ENCODE measurements around the gene CGB8.
"Not testable (repeated sequence)": the region's sequence is repeated elsewhere in the genome, so short reads cannot be mapped to it uniquely, and the experiment has no call there.

CGB8 gene

DNA sequence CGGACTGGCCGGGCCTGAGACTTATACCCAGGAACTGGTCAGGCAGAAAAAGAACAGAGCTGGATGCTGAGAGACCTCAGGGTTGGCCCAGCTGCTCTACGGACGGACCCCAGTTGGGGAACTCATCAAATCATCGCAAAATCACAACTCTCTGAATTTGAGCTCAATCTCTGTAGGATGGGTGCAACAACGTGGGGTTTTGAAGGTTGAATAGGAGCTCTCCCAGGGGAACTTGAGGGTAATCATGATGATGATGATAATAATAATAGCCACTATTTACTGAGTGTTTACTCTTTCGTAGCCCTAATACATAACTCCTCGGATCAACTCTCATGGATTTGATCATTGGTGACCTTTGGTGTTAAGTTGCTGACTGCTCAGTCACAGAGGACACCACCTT lies 18.6 kb downstream of the CGB8 start:
- not testable (repeated sequence) for DNase-seq (ENCODE audit: low read depth in 2 of 2)

DNA sequence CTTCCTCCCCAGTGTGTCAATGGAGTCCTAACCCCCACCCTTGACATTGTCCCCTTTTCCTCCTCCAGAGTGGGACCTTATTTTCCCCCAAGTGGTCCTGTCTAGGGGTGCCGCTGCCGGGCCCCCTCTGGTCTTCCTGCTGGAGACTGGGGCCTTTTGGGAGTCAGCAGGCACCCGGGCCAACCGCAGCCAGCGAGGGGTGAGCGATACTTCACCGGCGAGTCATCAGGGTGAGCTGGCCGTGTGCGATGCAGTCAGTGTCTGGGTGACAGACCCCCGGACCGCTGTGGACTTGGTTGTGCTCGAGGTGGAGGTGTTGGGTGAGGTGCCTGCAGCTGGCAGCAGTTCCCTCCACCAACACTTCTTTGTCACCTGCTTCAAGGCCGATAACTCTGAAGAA lies 19.2 kb downstream of the CGB8 start:
- DNase-seq (ENCODE audit: low read depth in 2 of 2): not testable (repeated sequence)

DNA sequence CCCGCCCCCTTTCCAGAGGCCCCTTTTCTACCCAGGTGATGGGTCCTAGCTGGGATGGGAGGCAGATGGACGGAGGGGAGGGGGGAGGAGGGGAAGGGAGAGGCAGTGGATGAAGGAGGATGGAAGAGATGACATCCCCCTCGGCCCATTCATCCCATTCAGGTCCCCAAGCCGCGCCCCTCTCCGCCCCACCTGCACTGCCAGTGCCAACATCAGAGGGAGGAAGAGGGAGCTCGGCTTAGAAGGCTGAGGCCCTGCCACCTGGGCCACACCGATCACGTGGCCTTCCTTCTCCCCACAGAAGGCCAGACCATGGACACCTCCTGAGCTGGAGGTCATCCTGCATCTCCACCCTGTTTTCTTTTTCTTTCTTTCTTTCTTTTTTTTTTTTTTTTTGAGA lies 20.2 kb downstream of the CGB8 start:
- not testable (repeated sequence) for DNase-seq (ENCODE audit: low read depth in 2 of 2)

DNA sequence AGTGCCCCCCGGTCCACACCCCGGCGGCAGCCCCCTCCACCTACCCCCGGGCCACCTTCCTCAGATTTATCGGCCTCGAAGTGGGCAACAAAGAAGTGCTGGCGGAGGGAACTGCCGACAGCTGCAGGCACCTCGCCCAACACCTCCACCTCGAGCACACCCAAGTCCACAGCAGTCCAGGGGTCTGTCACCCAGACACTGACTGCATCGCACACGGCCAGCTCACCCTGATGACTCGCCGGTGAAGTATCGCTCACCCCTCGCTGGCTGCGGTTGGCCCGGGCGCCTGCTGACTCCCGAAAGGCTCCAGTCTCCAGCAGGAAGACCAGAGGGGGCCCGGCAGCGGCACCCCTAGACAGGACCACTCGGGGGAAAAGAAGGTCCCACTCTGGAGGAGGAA lies 23.3 kb downstream of the CGB8 start:
- not testable (repeated sequence) for DNase-seq (ENCODE audit: low read depth in 2 of 2)

DNA sequence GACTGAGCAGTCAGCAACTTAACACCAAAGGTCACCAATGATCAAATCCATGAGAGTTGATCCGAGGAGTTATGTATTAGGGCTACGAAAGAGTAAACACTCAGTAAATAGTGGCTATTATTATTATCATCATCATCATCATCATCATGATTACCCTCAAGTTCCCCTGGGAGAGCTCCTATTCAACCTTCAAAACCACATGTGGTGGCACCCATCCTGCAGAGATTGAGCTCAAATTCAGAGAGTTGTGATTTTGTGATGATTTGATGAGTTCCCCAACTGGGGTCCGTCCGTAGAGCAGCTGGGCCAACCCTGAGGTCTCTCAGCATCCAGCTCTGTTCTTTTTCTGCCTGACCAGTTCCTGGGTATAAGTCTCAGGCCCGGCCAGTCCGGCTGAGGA lies 23.8 kb downstream of the CGB8 start:
- DNase-seq (ENCODE audit: low read depth in 2 of 2): not testable (repeated sequence)

DNA sequence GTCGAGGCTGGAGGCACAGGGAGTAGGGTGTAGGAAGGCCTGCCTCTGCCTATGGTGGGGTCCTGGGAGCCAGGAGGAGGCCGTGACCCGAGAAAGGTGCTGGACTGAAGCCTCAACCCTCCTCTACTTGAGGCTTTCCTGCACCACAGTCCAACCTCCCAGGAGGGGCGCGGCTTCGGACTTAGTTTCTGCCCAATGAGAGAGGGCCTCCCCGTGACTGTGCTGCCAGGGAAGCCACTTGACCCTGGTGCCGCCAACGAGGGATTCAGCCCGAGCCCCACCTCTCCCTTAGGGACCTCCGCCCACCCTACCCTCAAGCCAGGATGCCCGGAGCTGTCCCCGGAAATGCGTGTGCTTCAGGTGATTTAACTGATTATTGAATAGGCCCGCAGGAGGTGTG lies 24.7 kb downstream of the CGB8 start, which contains the start of gene CGB3:
TSS of gene CGB3 (minus strand) at position 101 of the 400 bp plus-strand sequence. CDS start 362 bp downstream, outside the sequence.
- not testable (repeated sequence) for DNase-seq (ENCODE audit: low read depth in 2 of 2)

DNA sequence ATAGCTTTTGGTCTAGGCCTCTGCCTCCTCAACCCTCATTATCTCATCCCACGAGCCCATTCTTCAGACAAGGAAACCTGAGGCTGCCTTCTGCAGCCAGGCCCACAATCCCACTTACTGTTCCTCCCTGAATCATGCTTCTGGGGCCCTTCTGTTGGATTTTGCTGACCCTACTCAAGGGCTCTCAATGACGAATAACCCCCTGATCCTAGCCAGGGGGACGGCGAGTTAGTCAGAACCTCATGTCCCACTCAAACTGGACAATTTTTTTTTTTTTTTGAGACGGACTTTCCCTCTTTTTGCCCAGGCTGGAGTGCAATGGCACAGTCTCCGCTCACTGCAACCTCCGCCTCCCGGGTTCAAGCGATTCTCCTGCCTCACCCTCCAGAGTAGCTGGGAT lies 26.8 kb downstream of the CGB8 start:
- no peak for DNase-seq (ENCODE audit: low read depth in 2 of 2)

DNA sequence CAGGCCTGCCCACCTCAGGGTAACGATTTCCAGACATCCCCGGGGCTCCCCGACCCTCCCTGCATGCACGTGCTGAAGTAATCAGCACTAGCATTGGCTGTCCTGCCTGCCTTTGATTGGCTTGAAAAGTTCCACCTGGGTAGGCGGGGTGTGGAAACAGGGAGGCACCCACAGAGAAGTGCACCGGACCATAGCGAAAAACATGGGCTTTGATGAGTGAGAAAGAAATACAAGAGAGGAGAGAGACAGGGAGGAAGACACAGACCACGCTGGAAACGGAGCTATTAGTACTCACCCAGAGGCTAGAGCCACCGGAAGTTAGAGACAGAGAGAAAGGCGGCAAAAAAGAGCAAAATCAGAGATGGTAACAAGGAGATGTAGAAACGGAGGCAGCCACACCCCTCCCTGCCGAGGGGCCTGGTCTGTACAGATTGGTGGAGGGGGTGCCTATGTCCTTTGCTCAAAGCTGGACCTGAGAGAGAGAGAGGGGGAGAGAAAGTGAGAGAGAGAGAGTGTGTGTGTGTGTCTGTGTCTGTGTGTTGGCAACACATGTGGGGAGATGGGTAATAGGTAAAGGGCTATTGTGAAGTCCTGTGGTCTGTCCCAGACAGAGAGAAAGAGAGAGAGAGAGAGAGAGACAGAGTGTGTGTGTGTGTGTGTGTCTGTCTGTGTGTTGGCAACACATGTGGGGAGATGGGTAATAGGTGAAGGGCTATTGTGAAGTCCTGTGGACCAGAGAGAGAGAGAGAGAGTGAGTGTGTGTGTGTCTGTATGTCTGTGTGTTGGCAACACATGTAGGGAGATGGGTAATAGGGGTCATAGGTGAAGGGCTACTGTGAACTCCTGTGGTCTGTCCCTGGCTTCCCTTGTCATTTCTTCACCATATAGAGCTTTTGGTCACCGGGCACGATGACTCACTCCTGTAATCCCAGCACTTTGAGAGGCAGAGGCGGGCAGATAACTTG lies 27.7 kb downstream of the CGB8 start:
- no peak for DNase-seq (ENCODE audit: low read depth in 2 of 2)

DNA sequence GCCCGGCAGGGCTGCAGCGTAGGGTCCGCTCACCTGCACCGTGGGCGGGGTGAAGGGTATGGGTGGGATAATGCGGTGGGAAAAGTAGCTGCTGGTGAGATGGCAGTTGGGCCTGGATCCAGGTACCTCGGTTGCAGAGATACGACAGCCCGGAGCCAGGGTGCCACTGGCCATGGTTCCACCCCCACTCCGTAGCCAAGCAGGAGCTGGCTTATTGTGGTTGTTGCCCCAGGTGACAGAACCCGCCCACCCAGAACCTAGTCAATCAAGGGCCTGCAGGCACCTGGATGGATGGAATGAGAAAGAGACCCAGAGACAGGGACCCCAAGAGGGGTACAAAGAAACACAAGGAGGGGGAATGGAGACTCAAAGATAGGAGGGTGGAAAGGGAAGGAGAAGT lies 28.6 kb downstream of the CGB8 start:
- DNase-seq (ENCODE audit: low read depth in 2 of 2): no peak

DNA sequence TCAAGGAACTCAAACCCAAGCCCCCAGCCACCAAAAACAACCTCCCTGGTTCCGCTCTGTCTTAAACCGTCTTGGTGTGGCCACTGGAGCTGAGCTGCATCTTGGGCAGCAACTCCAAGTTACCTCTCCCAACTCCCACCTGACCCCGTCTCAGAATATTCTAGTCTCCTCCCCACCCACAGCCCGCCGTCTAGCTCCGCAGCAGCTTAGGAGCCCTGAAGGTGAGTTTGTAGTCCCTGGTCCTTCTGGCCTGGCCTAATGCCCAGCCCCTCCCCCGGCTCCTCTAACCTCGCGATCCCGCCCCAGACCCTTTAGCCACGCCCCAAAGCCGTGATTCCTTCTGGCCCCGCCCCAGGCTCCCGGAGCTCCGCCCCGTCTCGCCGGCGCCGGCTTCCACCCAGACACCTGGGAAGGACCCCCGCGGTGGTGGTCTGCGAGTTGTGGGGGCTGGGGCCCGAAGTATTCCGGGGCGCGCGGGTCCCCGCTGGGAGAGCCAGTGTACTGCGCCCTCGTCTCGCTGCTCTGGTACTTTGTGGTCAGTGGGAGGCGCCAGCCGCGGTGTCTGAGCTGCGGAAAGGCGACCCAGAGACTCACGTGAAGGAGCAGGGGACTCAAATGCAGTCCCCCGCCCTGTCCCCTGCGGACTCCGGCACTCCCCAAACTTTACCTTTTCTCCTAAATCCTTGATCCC lies 29.5 kb downstream of the CGB8 start:
- peak; percentile 30 to 33 for DNase-seq (ENCODE audit: low read depth in 2 of 2)

DNA sequence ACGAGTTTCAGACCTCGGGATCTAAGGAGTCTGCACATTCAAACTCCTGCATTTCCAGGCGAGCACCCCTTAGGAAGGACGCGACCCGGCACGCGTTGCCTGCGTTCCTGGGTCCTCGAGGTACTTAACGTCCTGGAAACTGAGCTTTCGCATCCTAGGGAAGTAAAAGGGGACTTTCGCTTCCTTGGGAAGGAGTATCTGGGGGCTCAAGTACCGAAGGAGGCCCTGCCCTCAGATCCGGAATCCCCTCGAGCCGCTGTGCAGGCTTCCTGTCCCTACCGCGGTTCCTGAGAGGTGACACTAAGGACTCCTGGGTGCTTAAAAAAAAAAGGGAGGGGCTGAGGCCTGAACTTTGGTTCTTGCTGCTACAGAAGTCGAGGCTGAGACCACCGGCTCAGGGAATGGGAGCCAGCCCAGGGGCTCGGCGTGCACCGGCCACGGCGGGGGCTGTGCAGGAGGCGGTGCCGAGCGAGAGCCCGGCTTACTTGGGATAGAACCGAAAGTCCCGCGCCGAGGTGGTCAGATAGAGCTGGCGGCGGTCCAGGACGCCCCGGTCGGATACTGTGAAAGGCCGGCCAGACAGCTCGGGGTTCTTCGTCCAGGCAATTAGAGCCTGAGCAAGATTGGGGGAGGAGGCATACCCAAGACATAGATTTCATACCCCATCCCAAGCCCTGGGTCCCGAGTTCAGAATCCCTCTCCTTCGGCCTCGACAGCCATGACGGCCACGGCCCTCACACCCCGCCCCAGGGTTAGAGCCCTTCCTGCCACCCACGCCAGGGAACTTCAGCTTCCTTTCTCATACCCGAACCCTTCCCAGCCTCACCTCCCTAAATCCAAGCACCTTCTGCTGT lies 30.3 kb downstream of the CGB8 start:
- not testable (repeated sequence) for DNase-seq (ENCODE audit: low read depth in 2 of 2)

DNA sequence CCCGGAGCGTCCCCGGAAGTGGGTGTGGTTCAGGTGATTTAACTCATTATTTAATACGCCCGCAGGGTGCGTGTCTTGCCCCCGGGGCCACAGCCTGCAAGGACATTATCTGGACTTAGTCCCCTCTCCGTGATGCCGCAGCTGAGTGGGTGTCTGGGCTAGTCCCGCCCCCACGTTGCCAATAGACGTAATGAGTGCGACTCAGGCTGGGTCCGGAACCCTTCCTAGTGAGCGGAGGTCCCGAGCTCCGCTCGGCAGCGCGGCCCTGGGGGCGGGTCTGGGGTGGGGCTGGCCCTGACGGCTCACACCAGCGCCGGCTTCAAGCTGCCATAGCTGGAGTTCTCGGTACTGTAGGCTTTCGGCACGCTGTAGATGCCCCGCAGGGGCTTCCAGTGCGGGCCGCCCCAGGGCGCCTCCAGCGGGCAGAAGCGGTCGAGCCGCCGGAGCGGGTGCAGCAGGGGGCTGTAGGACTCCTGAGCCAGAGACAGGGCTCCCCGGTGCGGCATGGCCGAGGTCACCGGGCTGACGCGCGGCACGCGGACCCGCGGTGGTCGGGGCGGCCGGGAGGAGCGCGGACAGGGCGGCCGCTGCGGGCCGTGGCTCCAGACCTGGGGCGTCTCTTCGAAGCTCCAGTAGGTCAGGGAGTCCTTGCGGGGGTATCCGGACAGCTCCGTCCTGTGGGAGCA lies 31.1 kb downstream of the CGB8 start:
- DNase-seq (ENCODE audit: low read depth in 2 of 2): peak in 1 of 2 donors; percentile 26

DNA sequence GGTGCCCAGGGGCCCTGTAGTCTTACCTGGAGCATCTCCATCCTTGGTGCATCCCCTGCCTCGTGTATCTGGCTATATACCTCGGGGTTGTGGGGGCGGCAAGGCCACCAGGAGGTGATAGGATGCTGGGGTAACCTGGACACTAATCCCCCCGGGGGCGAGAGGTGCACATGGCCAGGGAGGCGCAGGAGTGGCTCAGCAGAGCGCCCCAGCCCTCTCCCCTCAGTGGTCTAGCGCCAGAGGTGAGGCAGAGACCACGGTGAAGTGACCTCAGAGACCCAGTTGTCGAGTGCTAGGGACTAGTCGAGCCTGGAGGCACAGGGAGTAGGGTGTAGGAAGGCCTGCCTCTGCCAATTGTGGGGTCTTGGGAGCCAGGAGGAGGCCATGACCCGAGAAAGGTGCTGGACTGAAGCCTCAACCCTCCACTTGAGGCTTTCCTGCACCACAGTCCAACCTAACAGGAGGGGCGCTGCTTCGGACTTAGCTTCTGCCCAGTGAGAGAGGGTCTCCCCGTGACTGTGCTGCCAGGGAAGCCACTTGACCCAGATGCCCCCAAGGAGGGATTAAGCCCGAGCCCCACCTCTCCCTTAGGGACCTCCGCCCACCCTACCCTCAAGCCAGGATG lies 31.8 kb downstream of the CGB8 start, which contains the start of gene LHB:
TSS of gene LHB (minus strand) at position 51 of the 625 bp plus-strand sequence. CDS start at position 41, 10 bp downstream.
- DNase-seq (ENCODE audit: low read depth in 2 of 2): no peak

DNA sequence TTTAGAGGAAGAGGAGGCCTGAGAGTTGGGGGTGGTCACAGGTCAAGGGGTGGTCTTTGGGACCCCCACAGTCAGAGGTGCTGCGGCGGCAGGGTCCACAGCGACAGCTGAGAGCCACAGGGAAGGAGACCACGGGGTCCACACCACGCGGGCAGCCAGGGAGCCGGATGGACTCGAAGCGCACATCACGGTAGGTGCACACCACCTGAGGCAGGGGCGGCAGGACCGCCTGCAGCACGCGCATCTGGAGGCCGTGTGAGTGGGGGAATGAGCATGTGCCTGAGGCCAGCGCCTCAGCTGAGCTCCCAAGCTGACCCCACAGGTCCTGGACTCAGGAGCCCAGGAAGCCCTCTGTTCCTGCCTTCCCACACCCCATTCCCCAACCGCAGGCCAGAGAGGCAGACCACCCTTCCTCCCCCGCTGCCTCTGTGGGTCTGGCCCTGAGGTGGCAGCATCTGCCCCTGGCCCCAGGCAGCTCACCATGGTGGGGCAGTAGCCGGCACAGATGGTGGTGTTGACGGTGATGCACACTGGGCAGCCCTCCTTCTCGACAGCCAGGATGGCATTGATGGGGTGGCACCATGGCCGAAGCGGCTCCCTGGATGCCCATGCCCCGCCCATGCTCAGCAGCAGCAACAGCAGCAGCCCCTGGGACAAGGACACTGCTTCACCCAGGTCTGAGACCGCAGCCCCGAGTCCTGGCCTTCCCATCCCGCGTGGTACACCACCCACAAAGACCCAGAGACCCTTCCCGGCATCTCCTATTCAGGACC lies 32.7 kb downstream of the CGB8 start:
- DNase-seq (ENCODE audit: low read depth in 2 of 2): no peak

DNA sequence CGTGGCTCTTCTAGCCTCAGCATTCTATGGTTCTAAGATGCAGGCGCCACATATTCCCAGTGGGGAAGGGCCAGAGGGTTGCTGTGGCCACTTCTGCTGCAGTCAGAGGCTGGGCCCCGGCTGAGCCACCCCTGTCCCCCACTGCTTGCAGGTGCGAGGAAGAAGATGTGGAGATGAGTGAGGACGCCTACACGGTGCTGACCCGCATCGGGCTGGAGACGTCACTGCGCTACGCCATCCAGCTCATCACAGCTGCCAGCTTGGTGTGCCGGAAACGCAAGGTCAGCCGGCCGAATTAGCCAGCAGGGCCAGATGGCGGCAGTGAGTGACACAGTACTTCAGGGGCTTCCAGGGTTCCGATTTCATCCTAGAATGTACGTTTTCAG lies 34.0 kb downstream of the CGB8 start:
- no peak for DNase-seq (ENCODE audit: low read depth in 2 of 2)

DNA sequence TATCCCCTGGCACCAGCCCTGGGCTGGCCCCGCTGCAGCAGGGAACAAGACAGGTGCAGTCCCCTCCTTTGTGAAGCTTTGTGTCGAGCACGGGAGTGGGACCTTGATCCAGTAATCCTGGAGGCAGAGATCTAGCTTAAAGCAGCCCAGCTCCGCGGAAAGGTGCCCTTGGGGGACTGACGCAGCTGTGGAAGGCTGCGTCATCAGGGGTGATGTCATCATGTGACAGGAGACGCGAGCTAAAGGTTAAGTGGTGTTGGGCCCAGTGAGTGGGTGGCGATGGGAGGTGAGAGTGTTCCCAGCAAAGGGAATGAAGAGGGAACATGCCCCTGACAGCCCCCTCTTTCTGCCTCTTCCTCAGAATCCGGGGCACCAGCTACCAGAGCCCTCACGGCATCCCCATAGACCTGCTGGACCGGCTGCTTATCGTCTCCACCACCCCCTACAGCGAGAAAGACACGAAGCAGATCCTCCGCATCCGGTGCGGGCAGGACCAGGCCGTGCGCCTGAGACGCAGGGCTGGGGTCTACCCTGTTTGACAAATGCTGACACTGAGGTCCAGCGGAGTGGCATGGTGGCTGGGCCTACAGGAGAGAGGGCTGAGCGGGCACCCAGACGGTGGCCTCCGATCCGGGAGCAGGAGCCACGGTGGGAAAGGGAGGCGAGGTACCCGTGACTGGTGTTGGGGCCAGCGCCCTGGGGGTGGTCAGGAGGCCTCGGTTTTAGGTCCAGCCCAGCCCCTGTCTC lies 34.6 kb downstream of the CGB8 start:
- no peak for DNase-seq (ENCODE audit: low read depth in 2 of 2)

DNA sequence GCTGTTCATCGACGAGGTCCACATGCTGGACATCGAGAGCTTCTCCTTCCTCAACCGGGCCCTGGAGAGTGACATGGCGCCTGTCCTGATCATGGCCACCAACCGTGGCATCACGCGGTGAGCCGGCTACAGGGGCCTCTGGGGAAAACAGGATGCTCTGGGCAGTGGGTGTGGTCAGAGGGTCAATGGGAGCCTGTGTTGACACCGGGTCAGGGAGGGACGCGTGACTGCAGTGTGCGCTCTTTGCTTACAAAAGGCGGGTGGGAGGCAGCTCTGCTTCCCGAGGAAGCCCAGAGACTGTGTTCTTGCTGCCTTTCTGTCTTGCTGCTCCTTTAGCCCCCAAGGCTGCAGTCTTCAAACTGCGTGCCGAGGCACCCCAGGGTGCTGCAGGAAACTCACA lies 37.7 kb downstream of the CGB8 start:
- DNase-seq (ENCODE audit: low read depth in 2 of 2): no peak

DNA sequence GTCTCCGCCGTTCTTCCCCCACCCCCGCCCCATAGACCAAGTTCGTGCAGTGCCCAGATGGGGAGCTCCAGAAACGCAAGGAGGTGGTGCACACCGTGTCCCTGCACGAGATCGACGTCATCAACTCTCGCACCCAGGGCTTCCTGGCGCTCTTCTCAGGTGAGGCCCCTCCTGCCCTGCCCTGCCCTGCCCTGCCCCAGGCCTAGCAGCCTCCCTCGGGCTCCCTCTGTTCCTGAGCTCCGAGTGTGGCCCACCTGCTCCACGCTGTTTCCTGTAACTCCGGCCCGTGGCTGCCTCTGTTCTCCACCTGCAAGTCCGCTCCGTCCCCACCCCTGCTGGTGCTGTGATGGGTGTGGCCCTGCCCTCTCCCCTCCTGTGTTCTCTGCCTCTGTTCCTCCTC lies 38.5 kb downstream of the CGB8 start:
- DNase-seq (ENCODE audit: low read depth in 2 of 2): no peak

DNA sequence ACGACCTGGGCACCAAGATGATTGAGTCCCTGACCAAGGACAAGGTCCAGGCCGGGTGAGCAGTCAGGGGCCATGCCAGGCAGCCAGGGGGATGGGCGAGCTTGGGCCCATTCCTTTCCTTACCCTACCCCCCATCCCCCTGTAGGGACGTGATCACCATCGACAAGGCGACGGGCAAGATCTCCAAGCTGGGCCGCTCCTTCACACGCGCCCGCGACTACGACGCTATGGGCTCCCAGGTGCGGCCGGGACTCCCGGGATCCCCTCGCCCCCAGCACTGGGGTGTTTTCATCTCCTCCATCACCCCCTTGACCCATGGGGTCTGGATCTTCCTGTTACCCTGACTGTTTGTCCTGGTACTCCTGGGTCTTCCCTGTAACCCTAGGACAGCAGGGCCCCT lies 39.1 kb downstream of the CGB8 start:
- no peak for DNase-seq (ENCODE audit: low read depth in 2 of 2)

All from stimulated activated CD8-positive, alpha-beta memory T cell treated with anti-CD3 and anti-CD28 coated beads, Interleukin-15, amount 100 ng/mL, for 4 hours (primary cell).